Astrocyte (in vitro differentiated cells and primary cell): ENCODE results near the gene SNPH.

Experiments used
- EZH2 ChIP-seq: IDR thresholded peaks from 2 replicates; pipeline ENCODE4 v1.6.1; 2012; ENCODE audit warnings: mild to moderate bottlenecking, low read length, inconsistent platforms; ENCODE audit not compliant: insufficient read depth
- TF ChIP-seq, protein P1 (sequence below): IDR thresholded peaks from 2 replicates; pipeline ENCODE4 v1.5.1; 2011; ENCODE audit warnings: low read depth, mild to moderate bottlenecking, inconsistent platforms, low read length, moderate library complexity; ENCODE audit not compliant: insufficient read depth

GRCh38 chr20:1274485-1275311 is 8.6 kb downstream of the SNPH start:
- TF ChIP-seq, protein P1, sequence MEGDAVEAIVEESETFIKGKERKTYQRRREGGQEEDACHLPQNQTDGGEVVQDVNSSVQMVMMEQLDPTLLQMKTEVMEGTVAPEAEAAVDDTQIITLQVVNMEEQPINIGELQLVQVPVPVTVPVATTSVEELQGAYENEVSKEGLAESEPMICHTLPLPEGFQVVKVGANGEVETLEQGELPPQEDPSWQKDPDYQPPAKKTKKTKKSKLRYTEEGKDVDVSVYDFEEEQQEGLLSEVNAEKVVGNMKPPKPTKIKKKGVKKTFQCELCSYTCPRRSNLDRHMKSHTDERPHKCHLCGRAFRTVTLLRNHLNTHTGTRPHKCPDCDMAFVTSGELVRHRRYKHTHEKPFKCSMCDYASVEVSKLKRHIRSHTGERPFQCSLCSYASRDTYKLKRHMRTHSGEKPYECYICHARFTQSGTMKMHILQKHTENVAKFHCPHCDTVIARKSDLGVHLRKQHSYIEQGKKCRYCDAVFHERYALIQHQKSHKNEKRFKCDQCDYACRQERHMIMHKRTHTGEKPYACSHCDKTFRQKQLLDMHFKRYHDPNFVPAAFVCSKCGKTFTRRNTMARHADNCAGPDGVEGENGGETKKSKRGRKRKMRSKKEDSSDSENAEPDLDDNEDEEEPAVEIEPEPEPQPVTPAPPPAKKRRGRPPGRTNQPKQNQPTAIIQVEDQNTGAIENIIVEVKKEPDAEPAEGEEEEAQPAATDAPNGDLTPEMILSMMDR: no peak
- no peak for TF ChIP-seq EZH2
